H1 (cell line): ENCODE data around the gene DFFB. TPM values are rescaled to one million over a fixed set of nuclear protein-coding genes. Genes with fewer than 3 reads are reported as not detected.

Experiments used
- CTCF ChIA-PET: fragments of 300-600 bp; sonication (Branson Sonifier 250); formaldehyde crosslinking; loops from one replicate; lab custom pipeline; 2021; ENCODE audit not compliant: partially characterized antibody; lab: Charles Lee
- POLR2A ChIA-PET: fragments of 300-600 bp; sonication (Branson Sonifier 250); formaldehyde crosslinking; loops from one replicate; lab custom pipeline; 2021; ENCODE audit warnings: inconsistent platforms; ENCODE audit not compliant: partially characterized antibody; lab: Charles Lee
- DNase-seq, 2 experiments: peaks; one replicate each; pipeline versions ENCODE4 v3.0.0 to v3.0.0-alpha.2; 2010 to 2022; ENCODE audit warnings: low spot score in 2 of 2, low read depth in 1 of 2, mixed read lengths in 1 of 2
- FAIRE-seq: peaks from 2 replicates; lab custom pipeline; 2011; peaks lifted over from hg19 to GRCh38; lab: Jason Lieb, UNC
- H2AFZ ChIP-seq: 2 replicates; pipeline ENCODE4 v1.8.1; 2012; ENCODE audit warnings: low read length, inconsistent platforms
- H2AK5ac ChIP-seq: 2 replicates; pipeline ENCODE4 v1.6.1; 2013; ENCODE audit warnings: low read depth, low read length
- H2BK120ac ChIP-seq: replicated peaks from 2 replicates; pipeline ENCODE3; 2013; ENCODE audit warnings: low read depth, low read length, inconsistent platforms
- H2BK12ac ChIP-seq: 2 replicates; pipeline ENCODE4 v1.6.1; 2013; ENCODE audit warnings: low read depth, low read length
- H2BK15ac ChIP-seq: 2 replicates; pipeline ENCODE4 v1.6.1; 2013; ENCODE audit warnings: low read length
- H2BK20ac ChIP-seq: 2 replicates; pipeline ENCODE4 v1.6.1; 2013; ENCODE audit warnings: low read length
- H2BK5ac ChIP-seq: 2 replicates; pipeline ENCODE4 v1.6.1; 2013; ENCODE audit warnings: low read depth, low read length
- H3K14ac ChIP-seq: 2 replicates; pipeline ENCODE4 v1.6.1; 2013; ENCODE audit warnings: inconsistent platforms; ENCODE audit not compliant: insufficient read length
- H3K18ac ChIP-seq: 2 replicates; pipeline ENCODE4 v1.6.1; 2013; ENCODE audit warnings: low read length; ENCODE audit errors: extremely low read depth
- H3K23ac ChIP-seq: 2 replicates; pipeline ENCODE4 v1.6.1; 2013; ENCODE audit warnings: inconsistent platforms; ENCODE audit not compliant: insufficient read length
- H3K23me2 ChIP-seq: 2 replicates; pipeline ENCODE4 v1.6.1; 2013; ENCODE audit warnings: low read depth, low read length
- H3K27ac ChIP-seq: 2 replicates; pipeline ENCODE4 v1.6.1; 2011; ENCODE audit warnings: low read depth, low read length, inconsistent platforms
- H3K27me3 ChIP-seq, 4 experiments: replicated peaks in 1 of 4; 1 replicate in 1 of 4; 2 replicates in 3 of 4; pipeline versions ENCODE4 v1.6.1 to v1.8.1; 2011 to 2013; ENCODE audit warnings: low read length in 3 of 4, mild to moderate bottlenecking in 3 of 4, inconsistent platforms in 2 of 4, mixed read lengths in 2 of 4, moderate library complexity in 1 of 4; ENCODE audit not compliant: control insufficient read depth in 3 of 4, insufficient read depth in 3 of 4; ENCODE audit errors: extremely low read depth in 1 of 4
- H3K36me3 ChIP-seq, 4 experiments: 2 replicates each; pipeline versions ENCODE4 v1.6.1 to v1.8.1; 2011 to 2013; ENCODE audit warnings: mild to moderate bottlenecking in 4 of 4, low read length in 3 of 4, moderate library complexity in 2 of 4, control low read depth in 1 of 4, inconsistent platforms in 1 of 4; ENCODE audit not compliant: insufficient read depth in 4 of 4, control insufficient read depth in 2 of 4
- H3K4ac ChIP-seq: replicated peaks from 2 replicates; pipeline ENCODE3; 2013; ENCODE audit warnings: low read length, low read depth, mixed read lengths, inconsistent platforms; ENCODE audit not compliant: insufficient read length
- H3K4me1 ChIP-seq, 4 experiments: replicated peaks in 1 of 4; 1 replicate in 1 of 4; 2 replicates in 3 of 4; pipeline versions ENCODE4 v1.6.1 to v1.8.1; 2011 to 2013; ENCODE audit warnings: low read length in 3 of 4, inconsistent platforms in 2 of 4, mixed read lengths in 1 of 4; ENCODE audit not compliant: insufficient read depth in 4 of 4, control insufficient read depth in 3 of 4
- H3K4me2 ChIP-seq, 2 experiments: 2 replicates each; pipeline versions ENCODE4 v1.6.1 to v1.8.1; 2011 to 2013; ENCODE audit warnings: low read depth in 2 of 2, low read length in 2 of 2, control low read depth in 1 of 2, inconsistent platforms in 1 of 2, mild to moderate bottlenecking in 1 of 2; ENCODE audit not compliant: insufficient read depth in 1 of 2
- H3K4me3 ChIP-seq, 4 experiments: fragments of 200-600, 300-600 bp in 1 of 4; sonication (generic), shearing (Covaris generic), sonication (Bioruptor Twin) in 1 of 4; 2 replicates each; pipeline versions ENCODE4 v1.5.1 to v1.8.1; 2011 to 2016; ENCODE audit warnings: low read length in 4 of 4, low read depth in 3 of 4, control low read depth in 2 of 4, inconsistent platforms in 2 of 4, mild to moderate bottlenecking in 2 of 4, mixed read lengths in 1 of 4, moderate library complexity in 1 of 4; ENCODE audit not compliant: insufficient read depth in 2 of 4; ENCODE audit errors: extremely low read depth in 1 of 4
- H3K56ac ChIP-seq: replicated peaks from 2 replicates; pipeline ENCODE3; 2013; ENCODE audit warnings: low read depth, mild to moderate bottlenecking, mixed read lengths, low read length, inconsistent platforms; ENCODE audit not compliant: insufficient read length
- H3K79me1 ChIP-seq: 2 replicates; pipeline ENCODE4 v1.6.1; 2013; ENCODE audit warnings: low read depth, low read length, control low read depth
- H3K79me2 ChIP-seq, 2 experiments: 2 replicates each; pipeline versions ENCODE4 v1.6.1 to v1.8.1; 2012 to 2013; ENCODE audit warnings: low read length in 2 of 2, mild to moderate bottlenecking in 2 of 2, inconsistent platforms in 1 of 2; ENCODE audit not compliant: insufficient read depth in 2 of 2, control insufficient read depth in 1 of 2
- H3K9ac ChIP-seq, 4 experiments: replicated peaks in 1 of 4; 1 replicate in 1 of 4; 2 replicates in 3 of 4; pipeline versions ENCODE4 v1.6.1 to v1.8.1; 2011 to 2013; ENCODE audit warnings: low read depth in 3 of 4, low read length in 3 of 4, control low read depth in 2 of 4, mild to moderate bottlenecking in 2 of 4, moderate library complexity in 2 of 4, inconsistent platforms in 1 of 4; ENCODE audit errors: extremely low read depth in 1 of 4
- H3K9me3 ChIP-seq, 2 experiments: 2 replicates each; pipeline versions ENCODE4 v1.6.1 to v1.8.1; 2012 to 2013; ENCODE audit warnings: mild to moderate bottlenecking in 2 of 2, moderate library complexity in 2 of 2, control low read depth in 1 of 2, inconsistent platforms in 1 of 2, low read depth in 1 of 2, low read length in 1 of 2, mixed read lengths in 1 of 2; ENCODE audit not compliant: insufficient read depth in 2 of 2
- H4K20me1 ChIP-seq, 2 experiments: replicated peaks in 1 of 2; 2 replicates each; pipeline versions ENCODE3 to v1.8.1; 2011 to 2013; ENCODE audit warnings: inconsistent platforms in 2 of 2, low read length in 2 of 2, mild to moderate bottlenecking in 1 of 2; ENCODE audit not compliant: insufficient read depth in 2 of 2, control insufficient read depth in 1 of 2
- H4K5ac ChIP-seq: 2 replicates; pipeline ENCODE4 v1.6.1; 2013; ENCODE audit warnings: low read length, low read depth, mixed read lengths, inconsistent platforms; ENCODE audit not compliant: insufficient read length
- H4K8ac ChIP-seq: 2 replicates; pipeline ENCODE4 v1.8.0; 2013; ENCODE audit warnings: mild to moderate bottlenecking, moderate library complexity, low read length, inconsistent platforms; ENCODE audit not compliant: insufficient read depth; ENCODE audit errors: extremely low read depth
- H4K91ac ChIP-seq: replicated peaks from 2 replicates; pipeline ENCODE3; 2013; ENCODE audit warnings: low read length, mixed read lengths, inconsistent platforms; ENCODE audit not compliant: insufficient read length
- EZH2 ChIP-seq: fragments of 200-600 bp; sonication (generic); IDR thresholded peaks from 2 replicates; pipeline ENCODE4 v1.7.1; 2012; ENCODE audit warnings: low read depth, mild to moderate bottlenecking, moderate library complexity, low read length, inconsistent platforms; ENCODE audit not compliant: severe bottlenecking
- JUND ChIP-seq: IDR thresholded peaks from 2 replicates; pipeline ENCODE4 v1.6.1; 2011; ENCODE audit warnings: mild to moderate bottlenecking, improper control_type of control experiment, low read length
- KDM1A ChIP-seq: fragments of 200-600, 300-600 bp; sonication (generic); IDR thresholded peaks from 2 replicates; pipeline ENCODE4 v1.7.1; 2016; ENCODE audit warnings: mild to moderate bottlenecking, low read length, borderline replicate concordance
- NANOG ChIP-seq: IDR thresholded peaks from 2 replicates; pipeline ENCODE4 v1.6.1; 2011; ENCODE audit warnings: low read length, low read depth, mild to moderate bottlenecking, inconsistent platforms; ENCODE audit not compliant: insufficient read depth, poor library complexity, severe bottlenecking
- POU5F1 ChIP-seq: IDR thresholded peaks from 2 replicates; pipeline ENCODE4 v1.6.1; 2011; ENCODE audit warnings: low read depth, mild to moderate bottlenecking, low read length, moderate library complexity
- SP1 ChIP-seq: IDR thresholded peaks from 2 replicates; pipeline ENCODE4 v1.6.1; 2011; ENCODE audit warnings: low read depth, low read length
- TAF1 ChIP-seq: IDR thresholded peaks from 2 replicates; pipeline ENCODE4 v1.6.1; 2011; ENCODE audit warnings: mild to moderate bottlenecking, low read depth, low read length
- USF2 ChIP-seq: IDR thresholded peaks from 2 replicates; pipeline ENCODE4 v1.6.1; 2011; ENCODE audit warnings: low read length, improper control_type of control experiment
- ZNF274 ChIP-seq: IDR thresholded peaks from 2 replicates; pipeline ENCODE4 v1.7.0; 2012; ENCODE audit warnings: low read length, borderline replicate concordance; ENCODE audit errors: extremely low read depth
- WGBS, 2 experiments: shearing (Covaris generic) in 1 of 2; methylation state at CpG; one replicate each; pipeline versions ENCODE4 v1.1.6 to v1.1.7; 2013 to 2015; ENCODE audit warnings: low lambda C conversion rate in 2 of 2, mixed read lengths in 2 of 2, inconsistent platforms in 1 of 2, low coverage in 1 of 2, missing lambda C conversion rate in 1 of 2; ENCODE audit not compliant: insufficient replicate concordance in 2 of 2, insufficient coverage in 1 of 2, insufficient read length in 1 of 2; ENCODE audit errors: extremely low coverage in 1 of 2, missing lambda C conversion rate in 1 of 2; 5-methylcytosine and 5-hydroxymethylcytosine counted together
- polyA plus RNA-seq, 7 experiments: library from polyadenylated mRNA; depleted of rRNA in 3 of 7; stranded (reverse) in 5 of 7; unstranded in 2 of 7; fragments of >200 nt in 5 of 7; fragments of 200-250 nt in 2 of 7; gene quantifications; 1 replicate in 5 of 7; 2 replicates in 1 of 7; 4 replicates in 1 of 7; pipeline versions ENCODE4 v1.2.1 to v1.2.3, GENCODE V29; 2011 to 2013; ENCODE audit warnings: missing spikeins in 2 of 7, mixed read lengths in 2 of 7
- total RNA-seq: library from RNA; stranded (reverse); fragmentation: NEBNext Ultra II Directional; extraction: Animal tissue kit (Norgen Biotek cat#: 25700); gene quantifications from 2 replicates; pipeline ENCODE4 v1.2.1, GENCODE V29; 2021

Gene DFFB
- total and polyA plus RNA-seq, 2 of the 8 experiments (the other 6 are each of a cell fraction or from before 2014, with no cell fraction given): 8.6 to 11.9 TPM

GRCh38 chr1:3902111-3902511, 44.8 kb downstream of the DFFB start:
- Histone ChIP-seq H3K27me3 (no peaks in the 10 kb centered on the region), H2AFZ (no peak overlapping the region), H2BK12ac (no peak overlapping the region), H3K4me1 (peaks cover 0 to 12% (median 3%) of the 10 kb centered on the region in 4 experiments; a peak in 1 of 7 replicates), H3K14ac (no peak overlapping the region), H3K4me2 (no peak overlapping the region), H2BK5ac (no peak overlapping the region), H3K23me2 (peaks cover 8% of the 10 kb centered on the region), H2BK20ac (no peak overlapping the region), H3K79me2 (peaks cover 5 to 23% of the 10 kb centered on the region in 2 experiments; a peak in 3 of 4 replicates), H3K79me1 (peaks cover 4% of the 10 kb centered on the region; the same call in 1 of the 2 replicates), H2AK5ac (no peak overlapping the region), H3K56ac (no peak overlapping the region), H4K8ac (no peak overlapping the region), H3K4ac (no peak overlapping the region), H4K20me1 (peaks cover 0 to 3% of the 10 kb centered on the region in 2 experiments), H2BK15ac (no peak overlapping the region), H3K18ac (no peak overlapping the region), H3K9ac (no peak overlapping the region), H2BK120ac (no peak overlapping the region), H3K23ac (no peak overlapping the region), H3K36me3 (no peaks in the 10 kb centered on the region), H3K4me3 (no peak overlapping the region), H3K9me3 (no peaks in the 10 kb centered on the region), H3K27ac (no peak overlapping the region), H4K5ac (no peak overlapping the region), H4K91ac (no peak overlapping the region)
- no peak for DNase-seq
- ChIA-PET POLR2A (no interaction called here), CTCF (interaction anchor here (1.1 kb wide), 1 partner anchor 17 kb away, joined by 3 read pairs; no protein-coding TSS in a partner anchor)
- TF ChIP-seq SP1: no peak
- no peak for TF ChIP-seq TAF1
- no peak for TF ChIP-seq EZH2
- TF ChIP-seq POU5F1: no peak
- no peak for TF ChIP-seq JUND
- no peak for TF ChIP-seq ZNF274
- TF ChIP-seq KDM1A: no peak
- no peak for TF ChIP-seq USF2
- no peak for TF ChIP-seq NANOG
- FAIRE-seq: no peak
- WGBS, 2 experiments: 95% methylated on average over 15 of the region's 15 CpGs; no CpG with 5 or more reads in 1 of the 2 experiments
